IMR-90 (cell line): Measurements from ENCODE around the gene CEP83. TPM values are rescaled to one million over a fixed set of nuclear protein-coding genes. Genes with fewer than 3 reads are reported as not detected.
"Not testable (repeated sequence)": the region's sequence is repeated elsewhere in the genome, so short reads cannot be mapped to it uniquely, and the experiment has no call there.

Experiments
- ATAC-seq: fragments of 200-7000 bp; cut with Tn5 transposase; 2 replicates; pipeline ENCODE4 v1.9.1; 2020; ENCODE audit warnings: low read depth, mild to moderate bottlenecking, moderate library complexity
- BruUV-seq: library from RNA; stranded (reverse); fragments of 400-500 nt; replicated peaks from 2 replicates; lab custom pipeline; 2021; lab: Mats Ljungman, UMichigan
- CTCF ChIA-PET: fragments of 300-600 bp; formaldehyde crosslinking; extraction: SDS; loops from one replicate; lab custom pipeline; 2021; ENCODE audit warnings: antibody characterized with exemption; lab: Yijun Ruan, JAX
- POLR2A ChIA-PET: fragments of 300-600 bp; sonication (Branson Sonifier 250); formaldehyde crosslinking; loops from one replicate; lab custom pipeline; 2022; ENCODE audit warnings: antibody characterized with exemption; ENCODE audit not compliant: unreplicated experiment; lab: Charles Lee
- DNase-seq: peaks from one replicate; pipeline ENCODE4 v3.0.0; 2013
- H2AFZ ChIP-seq: replicated peaks from 2 replicates; pipeline ENCODE3; 2013; ENCODE audit warnings: low read length, mild to moderate bottlenecking; ENCODE audit not compliant: poor library complexity
- H2AK5ac ChIP-seq: 2 replicates; pipeline ENCODE4 v1.6.1; 2013; ENCODE audit warnings: low read depth, low read length, inconsistent platforms
- H2AK9ac ChIP-seq: replicated peaks from 2 replicates; pipeline ENCODE3; 2013; ENCODE audit warnings: mild to moderate bottlenecking, low read depth, low read length, moderate library complexity; ENCODE audit not compliant: poor library complexity
- H2BK120ac ChIP-seq: 2 replicates; pipeline ENCODE4 v1.6.1; 2013; ENCODE audit warnings: low read depth, low read length, inconsistent platforms
- H2BK15ac ChIP-seq: 3 replicates; pipeline ENCODE4 v1.6.1; 2013; ENCODE audit warnings: low read depth, low read length, inconsistent platforms
- H2BK20ac ChIP-seq: 2 replicates; pipeline ENCODE4 v1.6.1; 2013; ENCODE audit warnings: low read depth, mild to moderate bottlenecking, inconsistent platforms, low read length, moderate library complexity
- H2BK5ac ChIP-seq: 2 replicates; pipeline ENCODE4 v1.6.1; 2013; ENCODE audit warnings: mild to moderate bottlenecking, low read depth, low read length, inconsistent platforms; ENCODE audit not compliant: poor library complexity, severe bottlenecking
- H3K14ac ChIP-seq: replicated peaks from 2 replicates; pipeline ENCODE4 v1.6.1; 2013; ENCODE audit warnings: low read depth, low read length, inconsistent platforms
- H3K18ac ChIP-seq: 2 replicates; pipeline ENCODE4 v1.6.1; 2013; ENCODE audit warnings: low read depth, low read length, control low read depth
- H3K23ac ChIP-seq: 2 replicates; pipeline ENCODE4 v1.6.1; 2013; ENCODE audit warnings: low read depth, low read length, inconsistent platforms
- H3K27ac ChIP-seq: 2 replicates; pipeline ENCODE4 v1.5.1; 2013; ENCODE audit warnings: mild to moderate bottlenecking, control low read depth, low read length; ENCODE audit not compliant: insufficient read depth
- H3K27me3 ChIP-seq: 2 replicates; pipeline ENCODE4 v1.6.1; 2013; ENCODE audit warnings: low read length; ENCODE audit not compliant: control insufficient read depth, insufficient read depth
- H3K36me3 ChIP-seq: 2 replicates; pipeline ENCODE4 v1.6.1; 2013; ENCODE audit warnings: low read length, mixed read lengths; ENCODE audit not compliant: control insufficient read depth, insufficient read depth
- H3K4ac ChIP-seq: 2 replicates; pipeline ENCODE4 v1.6.1; 2013; ENCODE audit warnings: low read depth, low read length, inconsistent platforms
- H3K4me1 ChIP-seq: 2 replicates; pipeline ENCODE4 v1.6.1; 2013; ENCODE audit warnings: low read length, mixed read lengths; ENCODE audit not compliant: control insufficient read depth, insufficient read depth
- H3K4me2 ChIP-seq: 2 replicates; pipeline ENCODE4 v1.6.1; 2013; ENCODE audit warnings: low read depth, mild to moderate bottlenecking, control low read depth, low read length, moderate library complexity
- H3K4me3 ChIP-seq: 2 replicates; pipeline ENCODE4 v1.5.1; 2013; ENCODE audit warnings: low read depth, mild to moderate bottlenecking, control low read depth, low read length, moderate library complexity; ENCODE audit not compliant: insufficient read depth
- H3K56ac ChIP-seq: 2 replicates; pipeline ENCODE4 v1.6.1; 2013; ENCODE audit warnings: low read length, inconsistent platforms; ENCODE audit not compliant: insufficient read depth; ENCODE audit errors: extremely low read depth
- H3K79me1 ChIP-seq, 2 experiments: 2 replicates each; pipeline ENCODE4 v1.6.1; 2013; ENCODE audit warnings: low read length in 2 of 2, inconsistent platforms in 1 of 2, low read depth in 1 of 2
- H3K9ac ChIP-seq: 2 replicates; pipeline ENCODE4 v1.6.1; 2013; ENCODE audit warnings: low read depth, low read length, control low read depth
- H3K9me1 ChIP-seq: 2 replicates; pipeline ENCODE4 v1.6.1; 2013; ENCODE audit warnings: low read length, inconsistent platforms; ENCODE audit not compliant: insufficient read depth
- H3K9me3 ChIP-seq: 2 replicates; pipeline ENCODE4 v1.6.1; 2013; ENCODE audit warnings: low read length; ENCODE audit not compliant: control insufficient read depth, insufficient read depth
- H4K20me1 ChIP-seq: 2 replicates; pipeline ENCODE4 v1.6.1; 2013; ENCODE audit warnings: low read length, inconsistent platforms; ENCODE audit not compliant: insufficient read depth
- H4K5ac ChIP-seq: 2 replicates; pipeline ENCODE4 v1.6.1; 2013; ENCODE audit warnings: mild to moderate bottlenecking, low read depth, low read length, control low read depth
- H4K8ac ChIP-seq, 2 experiments: 2 replicates each; pipeline ENCODE4 v1.6.1; 2013; ENCODE audit warnings: low read depth in 2 of 2, low read length in 2 of 2, control low read depth in 1 of 2, inconsistent platforms in 1 of 2
- H4K91ac ChIP-seq: 2 replicates; pipeline ENCODE4 v1.6.1; 2013; ENCODE audit warnings: low read depth, low read length, inconsistent platforms; ENCODE audit not compliant: insufficient read depth
- WGBS, 2 experiments: methylation state at CpG; one replicate each; pipeline versions ENCODE4 v1.1.5 to v1.1.7; 2013; ENCODE audit warnings: missing lambda C conversion rate in 2 of 2; ENCODE audit not compliant: insufficient read length in 1 of 2; ENCODE audit errors: extremely low coverage in 2 of 2; 5-methylcytosine and 5-hydroxymethylcytosine counted together
- dilution Hi-C: fragments of 300-500 bp; cut with HindIII; formaldehyde crosslinking; loops from one replicate; pipeline ENCODE4 v1.14.3; 2018; ENCODE audit warnings: low sequenced_read_pairs; ENCODE audit not compliant: unreplicated experiment
- in situ Hi-C: fragments of 300-500 bp; cut with MboI; formaldehyde crosslinking; loops from 3 replicates; pipeline ENCODE4 v1.14.3; 2019; ENCODE audit warnings: low sequenced_read_pairs, inconsistent platforms, mixed read lengths
- intact Hi-C: fragments of 100-400 bp; cut with micrococcal nuclease; formaldehyde crosslinking; loops from 2 replicates; pipeline ENCODE4 v1.10.0; 2022
- polyA plus RNA-seq, 3 experiments: library from polyadenylated mRNA; depleted of rRNA; stranded (reverse); fragments of >200 nt; gene quantifications; 2 replicates each; pipeline ENCODE4 v1.2.3, GENCODE V29; 2012; ENCODE audit warnings: low replicate concordance in 1 of 3
- total RNA-seq: library from RNA; depleted of rRNA; stranded (reverse); fragments of >200 nt; gene quantifications from 2 replicates; pipeline ENCODE4 v1.2.3, GENCODE V29; 2012

The CEP83 gene
- total and polyA plus RNA-seq, 2 of the 4 experiments (the other 2 are of a cell fraction): 3.9 to 8.9 TPM

- H3K9me3 ChIP-seq, H4K20me1 ChIP-seq, H4K5ac ChIP-seq, H2BK15ac ChIP-seq, H3K36me3 ChIP-seq, ATAC-seq, H3K14ac ChIP-seq, BruUV-seq, H2BK5ac ChIP-seq, POLR2A ChIA-PET, H3K23ac ChIP-seq, H3K4me3 ChIP-seq, H3K27ac ChIP-seq, DNase-seq, in situ Hi-C loops, H3K18ac ChIP-seq, H3K4me2 ChIP-seq, H2BK120ac ChIP-seq, H3K56ac ChIP-seq, H2AK5ac ChIP-seq, intact Hi-C loops, H3K9me1 ChIP-seq, H2AK9ac ChIP-seq, H3K9ac ChIP-seq, H2AFZ ChIP-seq, H3K4me1 ChIP-seq, H3K4ac ChIP-seq, H3K79me1 ChIP-seq, H4K91ac ChIP-seq, dilution Hi-C loops, H2BK20ac ChIP-seq, H4K8ac ChIP-seq, H3K27me3 ChIP-seq, CTCF ChIA-PET: not testable (repeated sequence)
- no CpG with 5 or more reads among the region's 5 CpGs for WGBS, 2 experiments
Observed at GRCh38 chr12:94398685-94399084, 61.0 kb downstream of the CEP83 start.
